ENCODE data around the gene ZNF582.

DNA sequence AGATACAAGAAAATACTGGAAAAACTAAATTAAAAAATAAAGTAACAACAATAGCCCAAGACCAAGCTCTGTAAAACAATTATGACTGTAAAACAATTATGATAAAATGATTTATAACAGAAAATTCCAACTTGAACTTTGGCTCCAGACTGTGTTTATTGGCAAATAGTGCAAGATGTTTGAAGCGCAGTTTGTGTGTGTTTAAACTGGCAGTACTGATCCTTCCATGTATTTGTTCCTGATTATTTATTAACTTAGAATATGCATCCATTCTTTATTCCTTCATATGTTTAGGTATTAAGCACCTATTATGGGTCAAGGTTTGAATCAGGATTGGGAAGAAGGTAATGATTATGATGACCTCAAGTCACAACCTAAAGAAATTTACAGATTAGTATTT is 37.8 kb downstream of the ZNF582 start:
- TF ChIP-seq CTCF (IDR thresholded peaks at IDR 0.05 in 4 of 5, conservative IDR thresholded peaks at IDR 0.05 in 1 of 5): no peak
- no peak for TF ChIP-seq POLR2A (IDR thresholded peaks at IDR 0.05)

All from gastrocnemius medialis (tissue), 4 donors.